Neutrophil (primary cell): ENCODE results near the gene UBE2D4.

Source experiments
- H3K27ac ChIP-seq: fragments of 200-600 bp; sonication (generic); 2 replicates; pipeline ENCODE4 v1.5.1; 2016; ENCODE audit warnings: mild to moderate bottlenecking, moderate library complexity
- H3K27me3 ChIP-seq: fragments of 200-600 bp; sonication (generic); 2 replicates; pipeline ENCODE4 v1.6.0; 2016; ENCODE audit warnings: mild to moderate bottlenecking
- H3K36me3 ChIP-seq: fragments of 200-600 bp; sonication (generic); 2 replicates; pipeline ENCODE4 v1.5.1; 2017
- H3K4me1 ChIP-seq, 2 experiments: fragments of 200-600 bp in 1 of 2; sonication (generic) in 1 of 2; 1 replicate in 1 of 2; 2 replicates in 1 of 2; pipeline versions ENCODE4 v1.5.1 to v1.6.1; 2013 to 2016; ENCODE audit warnings: low read depth in 1 of 2, low read length in 1 of 2, mild to moderate bottlenecking in 1 of 2, moderate library complexity in 1 of 2; ENCODE audit not compliant: control insufficient read depth in 1 of 2, insufficient read depth in 1 of 2
- H3K4me3 ChIP-seq, 2 experiments: fragments of 200-600 bp in 1 of 2; sonication (generic) in 1 of 2; 1 replicate in 1 of 2; 2 replicates in 1 of 2; pipeline ENCODE4 v1.5.1; 2013 to 2016; ENCODE audit warnings: low read depth in 1 of 2, low read length in 1 of 2, mild to moderate bottlenecking in 1 of 2, moderate library complexity in 1 of 2
- H3K9me3 ChIP-seq: fragments of 200-600 bp; sonication (generic); 2 replicates; pipeline ENCODE4 v1.5.1; 2016
- CTCF ChIP-seq: fragments of 200-600 bp; sonication (generic); IDR thresholded peaks from 2 replicates; pipeline ENCODE4 v1.5.1; 2016; ENCODE audit warnings: antibody characterized with exemption

Gene UBE2D4

GRCh38 chr7:43905209-43905946 is 20.9 kb upstream of the UBE2D4 start:
- H3K27ac ChIP-seq = no peak overlapping the region
- H3K9me3 ChIP-seq = no peaks in the 10 kb centered on the region
- peaks cover 11% of the 10 kb centered on the region for H3K27me3 ChIP-seq
- peaks cover 9 to 11% of the 10 kb centered on the region in 2 experiments for H3K4me1 ChIP-seq
- no peak for TF ChIP-seq CTCF
- H3K4me3 ChIP-seq = peak overlapping the region; percentile 56 to 58
- H3K36me3 ChIP-seq = no peaks in the 10 kb centered on the region

- Histone ChIP-seq H3K27ac (no peak overlapping the region), H3K4me1 (peaks cover 9 to 11% of the 10 kb centered on the region in 2 experiments), H3K27me3 (peaks cover 11% of the 10 kb centered on the region), H3K36me3 (no peaks in the 10 kb centered on the region), H3K4me3 (peak overlapping the region; percentile 56 to 58), H3K9me3 (no peaks in the 10 kb centered on the region)
- no peak for TF ChIP-seq CTCF
Measured at GRCh38 chr7:43905956-43906330, 20.3 kb upstream of the UBE2D4 start.

- H3K4me3 ChIP-seq = peak within 1 kb of the TSS; percentile 56 to 66
- peaks cover 11% of the 10 kb centered on the region for H3K27me3 ChIP-seq
- H3K36me3 ChIP-seq = no peaks in the 10 kb centered on the region
- no peak for TF ChIP-seq CTCF
- no peak within 1 kb of the TSS for H3K27ac ChIP-seq
- no peaks in the 10 kb centered on the region for H3K9me3 ChIP-seq
- peaks cover 9 to 11% of the 10 kb centered on the region in 2 experiments for H3K4me1 ChIP-seq
Measured at GRCh38 chr7:43906331-43907010, 19.8 kb upstream of the UBE2D4 start, which contains the start of gene URGCP. Gene URGCP, minus strand, starts transcription at chr7:43906596. Its CDS starts 21 bp downstream, at chr7:43906575.

- Histone ChIP-seq H3K4me3 (no peak overlapping the region), H3K27ac (no peak overlapping the region), H3K36me3 (no peaks in the 10 kb centered on the region), H3K4me1 (no peaks in the 10 kb centered on the region), H3K9me3 (no peaks in the 10 kb centered on the region), H3K27me3 (no peaks in the 10 kb centered on the region)
- no peak for TF ChIP-seq CTCF
Measured at GRCh38 chr7:43914795-43915194, 11.4 kb upstream of the UBE2D4 start.

GRCh38 chr7:43915907-43916306 is 10.3 kb upstream of the UBE2D4 start:
- Histone ChIP-seq H3K4me3 (no peak overlapping the region), H3K9me3 (no peaks in the 10 kb centered on the region), H3K27me3 (no peaks in the 10 kb centered on the region), H3K27ac (no peak overlapping the region), H3K4me1 (no peaks in the 10 kb centered on the region), H3K36me3 (no peaks in the 10 kb centered on the region)
- TF ChIP-seq CTCF = no peak
